OCI-LY7 (cell line): ENCODE data around the gene PTPRF. TPM values are rescaled to one million over a fixed set of nuclear protein-coding genes. Genes with fewer than 3 reads are reported as not detected.

Experiments used
- BruUV-seq: library from RNA; stranded (reverse); fragments of 400-500 nt; replicated peaks from 2 replicates; lab custom pipeline; 2021; lab: Mats Ljungman, UMichigan
- CTCF ChIA-PET: fragments of 300-600 bp; sonication (Branson Sonifier 250); formaldehyde crosslinking; loops from one replicate; lab custom pipeline; 2022; ENCODE audit warnings: antibody characterized with exemption; ENCODE audit not compliant: unreplicated experiment; lab: Charles Lee
- POLR2A ChIA-PET: fragments of 300-600 bp; sonication (Branson Sonifier 250); formaldehyde crosslinking; loops from one replicate; lab custom pipeline; 2022; ENCODE audit warnings: antibody characterized with exemption; lab: Charles Lee
- DNase-seq: peaks from one replicate; pipeline ENCODE4 v3.0.0-alpha.2; 2015; ENCODE audit warnings: low spot score
- H2AFZ ChIP-seq: fragments of 200-600 bp; sonication (generic), shearing (Covaris generic); 2 replicates; pipeline ENCODE4 v1.6.1; 2014; ENCODE audit warnings: mild to moderate bottlenecking, antibody characterized with exemption, low read length, moderate library complexity
- H3K27ac ChIP-seq: fragments of 200-600 bp; sonication (generic); 2 replicates; pipeline ENCODE4 v1.5.1; 2014; ENCODE audit warnings: mixed run types, low read depth, mild to moderate bottlenecking, moderate library complexity, low read length, inconsistent platforms; ENCODE audit not compliant: poor library complexity, severe bottlenecking
- H3K36me3 ChIP-seq: fragments of 200-600 bp; sonication (generic); 2 replicates; pipeline ENCODE4 v1.6.1; 2014; ENCODE audit warnings: mild to moderate bottlenecking, antibody characterized with exemption, low read length, moderate library complexity, mixed read lengths; ENCODE audit not compliant: insufficient read depth
- H3K4me1 ChIP-seq: fragments of 200-600 bp; sonication (generic); 2 replicates; pipeline ENCODE4 v1.5.1; 2014; ENCODE audit warnings: mild to moderate bottlenecking, low read length; ENCODE audit not compliant: insufficient read depth, poor library complexity, severe bottlenecking
- H3K4me2 ChIP-seq: fragments of 200-600 bp; sonication (generic); 2 replicates; pipeline ENCODE4 v1.6.1; 2014; ENCODE audit warnings: mild to moderate bottlenecking, low read length
- H3K4me3 ChIP-seq: fragments of 200-600 bp; sonication (generic); 2 replicates; pipeline ENCODE4 v1.5.1; 2014; ENCODE audit warnings: mild to moderate bottlenecking, low read depth, low read length; ENCODE audit not compliant: poor library complexity, severe bottlenecking
- H3K79me2 ChIP-seq: fragments of 200-600 bp; sonication (generic); 2 replicates; pipeline ENCODE4 v1.6.1; 2016; ENCODE audit warnings: low read depth, mild to moderate bottlenecking, low read length, moderate library complexity, mixed read lengths; ENCODE audit not compliant: insufficient read depth
- H3K9me2 ChIP-seq: fragments of 200-600 bp; sonication (generic); 2 replicates; pipeline ENCODE4 v1.6.1; 2016; ENCODE audit warnings: mild to moderate bottlenecking, low read length, mixed read lengths; ENCODE audit not compliant: insufficient read depth
- H3K9me3 ChIP-seq: fragments of 200-600 bp; sonication (generic); 2 replicates; pipeline ENCODE4 v1.6.1; 2014; ENCODE audit warnings: mild to moderate bottlenecking, mixed run types, low read length, mixed read lengths
- H4K20me1 ChIP-seq: fragments of 200-600 bp; sonication (generic); 2 replicates; pipeline ENCODE4 v1.6.1; 2014; ENCODE audit warnings: mild to moderate bottlenecking, antibody characterized with exemption, low read length, moderate library complexity, mixed read lengths; ENCODE audit not compliant: insufficient read depth
- EZH2phosphoT487 ChIP-seq: fragments of 200-600 bp; sonication (generic); IDR thresholded peaks from 2 replicates; pipeline ENCODE4 v1.6.1; 2018; ENCODE audit warnings: low read depth, borderline replicate concordance, mild to moderate bottlenecking, mixed run types, antibody characterized with exemption, low read length, moderate library complexity, mixed read lengths
- intact Hi-C: fragments of 100-400 bp; cut with micrococcal nuclease; formaldehyde crosslinking; loops from one replicate; pipeline ENCODE4 v1.10.0; 2022; ENCODE audit not compliant: unreplicated experiment
- total RNA-seq, 2 experiments: library from RNA; depleted of rRNA in 1 of 2; stranded (reverse); fragments of >200 nt in 1 of 2; shearing (Covaris generic) in 1 of 2; gene quantifications; 2 replicates each; pipeline ENCODE4 v1.2.3, GENCODE V29; 2014 to 2022
- TF ChIP-seq, protein P1 (sequence below): fragments of 200-600 bp; sonication (generic); conservative IDR thresholded peaks from 2 replicates; pipeline ENCODE4 v1.5.1; 2014; ENCODE audit warnings: mild to moderate bottlenecking, antibody characterized with exemption, low read length, moderate library complexity, mixed read lengths

Gene PTPRF
- total RNA-seq, 2 experiments from 2014 or later = 0.06 to 0.48 TPM

DNA sequence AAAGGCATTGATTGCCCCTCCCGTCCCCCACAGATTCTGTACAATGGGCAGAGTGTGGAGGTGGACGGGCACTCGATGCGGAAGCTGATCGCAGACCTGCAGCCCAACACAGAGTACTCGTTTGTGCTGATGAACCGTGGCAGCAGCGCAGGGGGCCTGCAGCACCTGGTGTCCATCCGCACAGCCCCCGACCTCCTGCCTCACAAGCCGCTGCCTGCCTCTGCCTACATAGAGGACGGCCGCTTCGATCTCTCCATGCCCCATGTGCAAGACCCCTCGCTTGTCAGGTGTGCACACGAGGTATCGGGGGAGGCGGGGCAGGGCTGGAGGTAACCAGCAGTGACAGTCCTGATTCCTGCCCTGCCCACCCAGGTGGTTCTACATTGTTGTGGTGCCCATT, 74.5 kb downstream of the PTPRF start:
- no peak for DNase-seq
- no peaks in the 10 kb centered on the region for H3K79me2 ChIP-seq
- H3K4me2 ChIP-seq = no peak overlapping the region
- no TSS peak for BruUV-seq
- H3K4me3 ChIP-seq = no peak overlapping the region
- H3K4me1 ChIP-seq = no peaks in the 10 kb centered on the region
- ChIA-PET CTCF (no interaction called here), POLR2A (no interaction called here)
- intact Hi-C loops = no loop called here
- no peak overlapping the region for H3K27ac ChIP-seq
- H3K36me3 ChIP-seq = no peaks in the 10 kb centered on the region
- no peaks in the 10 kb centered on the region for H3K9me3 ChIP-seq
- no peaks in the 10 kb centered on the region for H3K9me2 ChIP-seq
- no peak overlapping the region for H2AFZ ChIP-seq
- no peaks in the 10 kb centered on the region for H4K20me1 ChIP-seq
- TF ChIP-seq EZH2phosphoT487 = no peak
- TF ChIP-seq, protein P1, sequence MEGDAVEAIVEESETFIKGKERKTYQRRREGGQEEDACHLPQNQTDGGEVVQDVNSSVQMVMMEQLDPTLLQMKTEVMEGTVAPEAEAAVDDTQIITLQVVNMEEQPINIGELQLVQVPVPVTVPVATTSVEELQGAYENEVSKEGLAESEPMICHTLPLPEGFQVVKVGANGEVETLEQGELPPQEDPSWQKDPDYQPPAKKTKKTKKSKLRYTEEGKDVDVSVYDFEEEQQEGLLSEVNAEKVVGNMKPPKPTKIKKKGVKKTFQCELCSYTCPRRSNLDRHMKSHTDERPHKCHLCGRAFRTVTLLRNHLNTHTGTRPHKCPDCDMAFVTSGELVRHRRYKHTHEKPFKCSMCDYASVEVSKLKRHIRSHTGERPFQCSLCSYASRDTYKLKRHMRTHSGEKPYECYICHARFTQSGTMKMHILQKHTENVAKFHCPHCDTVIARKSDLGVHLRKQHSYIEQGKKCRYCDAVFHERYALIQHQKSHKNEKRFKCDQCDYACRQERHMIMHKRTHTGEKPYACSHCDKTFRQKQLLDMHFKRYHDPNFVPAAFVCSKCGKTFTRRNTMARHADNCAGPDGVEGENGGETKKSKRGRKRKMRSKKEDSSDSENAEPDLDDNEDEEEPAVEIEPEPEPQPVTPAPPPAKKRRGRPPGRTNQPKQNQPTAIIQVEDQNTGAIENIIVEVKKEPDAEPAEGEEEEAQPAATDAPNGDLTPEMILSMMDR = no peak

- no peak overlapping the region for H3K4me2 ChIP-seq
- POLR2A ChIA-PET = no interaction called here
- no peaks in the 10 kb centered on the region for H4K20me1 ChIP-seq
Measured at GRCh38 chr1:43605766-43606165, 75.1 kb downstream of the PTPRF start.

DNA sequence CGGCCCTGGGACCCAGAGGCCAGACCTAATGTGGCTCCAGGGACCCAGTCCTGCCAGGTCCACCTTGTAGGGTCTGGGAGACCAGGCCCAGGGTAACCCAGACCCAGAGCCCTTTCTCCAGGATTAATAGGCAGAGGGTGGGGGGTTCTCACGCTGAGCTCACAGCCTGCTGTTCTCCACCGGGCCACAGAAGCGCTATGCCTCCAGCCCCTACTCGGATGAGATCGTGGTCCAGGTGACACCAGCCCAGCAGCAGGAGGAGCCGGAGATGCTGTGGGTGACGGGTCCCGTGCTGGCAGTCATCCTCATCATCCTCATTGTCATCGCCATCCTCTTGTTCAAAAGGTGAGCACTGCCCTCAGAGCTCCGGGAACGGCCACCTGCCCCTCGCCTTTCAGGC, 75.9 kb downstream of the PTPRF start:
- POLR2A ChIA-PET = no interaction called here
- BruUV-seq = no TSS peak
- H4K20me1 ChIP-seq = no peaks in the 10 kb centered on the region

More at GRCh38 chr1:43605766-43606165, 75.1 kb downstream of the PTPRF start:
- CTCF ChIA-PET = no interaction called here
- Histone ChIP-seq H3K4me1 (no peaks in the 10 kb centered on the region), H2AFZ (no peak overlapping the region), H3K9me2 (no peaks in the 10 kb centered on the region), H3K36me3 (no peaks in the 10 kb centered on the region), H3K79me2 (no peaks in the 10 kb centered on the region), H3K27ac (no peak overlapping the region), H3K4me3 (no peak overlapping the region), H3K9me3 (no peaks in the 10 kb centered on the region)
- TF ChIP-seq EZH2phosphoT487 = no peak
- TF ChIP-seq, protein P1 = no peak
- intact Hi-C loops = no loop called here
- no TSS peak for BruUV-seq
- no peak for DNase-seq

More for the DNA sequence above, 75.9 kb downstream of the PTPRF start:
- no peaks in the 10 kb centered on the region for H3K4me1 ChIP-seq
- H3K4me2 ChIP-seq = no peak overlapping the region
- no peaks in the 10 kb centered on the region for H3K9me3 ChIP-seq
- CTCF ChIA-PET = no interaction called here
- H3K79me2 ChIP-seq = no peaks in the 10 kb centered on the region
- H2AFZ ChIP-seq = no peak overlapping the region
- DNase-seq = no peak
- intact Hi-C loops = no loop called here
- no peak overlapping the region for H3K27ac ChIP-seq
- no peak for TF ChIP-seq EZH2phosphoT487
- TF ChIP-seq, protein P1 = no peak
- H3K4me3 ChIP-seq = no peak overlapping the region
- H3K36me3 ChIP-seq = no peaks in the 10 kb centered on the region
- H3K9me2 ChIP-seq = no peaks in the 10 kb centered on the region
